ENCODE measurements around the gene TLR9.

The TLR9 gene

DNA sequence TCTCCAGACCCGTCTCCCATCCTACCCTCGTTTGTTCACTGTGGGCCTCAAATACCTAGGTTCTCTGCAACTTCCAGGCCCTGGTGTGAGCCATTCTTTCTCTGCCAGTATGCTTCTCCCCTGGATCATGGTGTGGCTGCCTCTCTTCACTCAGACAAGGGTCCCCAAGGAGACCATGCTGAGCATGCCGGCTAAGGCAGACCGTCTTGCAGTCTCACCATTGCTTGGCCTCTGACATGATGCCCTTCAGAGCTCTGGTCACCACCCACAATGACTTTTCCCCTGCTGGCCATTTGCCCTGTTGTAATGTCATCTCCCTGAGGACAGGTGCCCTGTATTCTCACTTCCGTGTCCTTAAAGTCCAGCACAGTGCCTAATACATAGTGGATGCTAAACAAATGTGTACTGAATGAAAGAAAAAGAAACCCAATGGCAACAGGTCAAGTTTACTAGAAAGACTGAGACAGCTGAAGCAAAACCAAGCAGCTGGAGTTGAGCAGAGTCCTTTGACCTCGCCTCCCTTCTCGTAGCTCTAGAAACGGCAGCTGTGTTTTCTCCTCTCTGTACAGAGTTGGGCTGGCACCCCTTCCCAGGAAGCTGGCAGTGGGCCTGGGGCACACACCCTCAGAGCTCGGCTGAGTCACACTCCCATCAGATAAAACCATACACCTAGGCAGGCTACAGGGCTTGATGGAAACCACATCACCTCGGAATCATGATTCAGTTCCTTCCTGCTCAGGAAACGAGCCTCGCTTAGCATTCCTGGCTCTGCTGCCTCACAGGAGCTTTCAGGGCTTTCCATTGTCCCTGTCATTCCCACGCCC is 8.6 kb downstream of the TLR9 start:
- no peak for DNase-seq

DNA sequence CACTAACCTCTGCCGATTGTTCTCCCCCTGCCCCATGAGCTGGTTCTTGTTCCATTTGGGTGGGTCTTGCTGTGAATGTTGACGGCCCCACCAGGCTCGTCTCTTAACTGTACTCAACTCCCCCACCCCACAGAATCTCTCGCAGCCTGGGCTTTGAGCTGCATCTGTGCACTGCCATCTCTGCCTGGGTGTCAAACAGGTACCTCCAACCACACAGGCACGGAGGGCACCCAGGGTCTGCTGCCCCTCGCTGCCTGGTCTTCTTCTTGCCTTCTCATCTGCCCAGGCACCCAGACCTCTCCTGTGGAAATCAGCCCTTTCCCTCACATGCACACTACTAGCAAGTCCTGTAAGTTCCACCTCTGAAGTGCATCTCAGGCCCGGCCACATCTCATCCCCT is 10.1 kb downstream of the TLR9 start:
- DNase-seq: no peak

DNA sequence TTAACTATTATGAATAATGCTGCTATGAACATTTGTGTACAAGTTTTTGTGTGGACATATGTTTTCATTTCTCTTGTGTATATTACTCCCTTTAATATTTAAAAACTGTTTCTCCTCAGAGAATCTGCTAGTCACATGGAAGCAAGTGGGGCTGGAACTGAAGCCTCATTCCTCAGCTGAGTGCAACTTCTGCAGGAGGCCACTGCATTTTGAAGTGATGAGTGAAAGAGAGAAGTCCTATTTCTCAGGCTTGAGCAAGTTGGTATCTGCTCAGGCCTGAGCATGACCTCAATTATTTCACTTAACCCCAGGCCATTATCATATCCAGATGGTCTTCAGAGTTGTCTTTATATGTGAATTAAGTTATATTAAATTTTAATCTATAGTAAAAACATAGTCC is 11.5 kb downstream of the TLR9 start:
- no peak for DNase-seq

DNA sequence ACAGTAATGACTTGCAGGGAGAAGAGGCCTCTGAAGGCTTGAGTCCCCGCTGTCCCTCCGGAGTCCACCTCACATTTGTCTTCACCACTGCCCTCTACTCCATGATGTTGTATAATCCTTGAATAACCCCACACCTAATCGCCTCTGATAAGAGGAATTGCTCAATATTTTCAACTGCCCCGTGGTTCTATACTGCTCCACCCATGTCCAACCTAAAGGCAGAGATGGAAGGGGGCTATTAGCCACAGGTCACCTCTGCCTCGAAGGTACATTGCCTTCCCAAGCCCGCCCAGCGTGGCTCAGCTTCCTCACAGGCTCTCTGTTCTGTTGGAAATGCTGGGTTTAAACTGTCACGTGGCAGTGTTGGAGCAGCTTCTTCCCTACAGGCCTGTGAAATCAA is 12.4 kb downstream of the TLR9 start:
- no peak for DNase-seq

DNA sequence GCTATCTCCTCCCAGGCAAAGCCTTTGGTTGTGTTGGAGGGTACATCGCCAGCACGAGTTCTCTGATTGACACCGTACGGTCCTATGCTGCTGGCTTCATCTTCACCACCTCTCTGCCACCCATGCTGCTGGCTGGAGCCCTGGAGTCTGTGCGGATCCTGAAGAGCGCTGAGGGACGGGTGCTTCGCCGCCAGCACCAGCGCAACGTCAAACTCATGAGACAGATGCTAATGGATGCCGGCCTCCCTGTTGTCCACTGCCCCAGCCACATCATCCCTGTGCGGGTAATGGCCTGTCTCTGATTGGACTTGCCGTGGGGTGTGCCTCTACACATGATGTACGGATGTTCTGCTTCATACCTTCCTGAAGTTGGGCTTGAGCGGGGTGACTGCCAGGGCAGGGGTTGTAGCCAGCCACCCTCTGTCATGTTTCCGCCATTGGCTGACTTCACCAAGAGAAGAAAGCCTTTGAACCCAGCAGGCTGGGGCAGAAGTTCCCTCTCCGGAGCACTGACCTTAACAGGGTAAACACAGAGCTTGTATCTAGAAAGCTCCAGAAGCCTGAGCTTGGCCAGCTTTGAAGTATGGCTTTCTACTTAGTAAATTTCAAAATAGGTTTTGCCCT is 14.1 kb downstream of the TLR9 start:
- DNase-seq: no peak

DNA sequence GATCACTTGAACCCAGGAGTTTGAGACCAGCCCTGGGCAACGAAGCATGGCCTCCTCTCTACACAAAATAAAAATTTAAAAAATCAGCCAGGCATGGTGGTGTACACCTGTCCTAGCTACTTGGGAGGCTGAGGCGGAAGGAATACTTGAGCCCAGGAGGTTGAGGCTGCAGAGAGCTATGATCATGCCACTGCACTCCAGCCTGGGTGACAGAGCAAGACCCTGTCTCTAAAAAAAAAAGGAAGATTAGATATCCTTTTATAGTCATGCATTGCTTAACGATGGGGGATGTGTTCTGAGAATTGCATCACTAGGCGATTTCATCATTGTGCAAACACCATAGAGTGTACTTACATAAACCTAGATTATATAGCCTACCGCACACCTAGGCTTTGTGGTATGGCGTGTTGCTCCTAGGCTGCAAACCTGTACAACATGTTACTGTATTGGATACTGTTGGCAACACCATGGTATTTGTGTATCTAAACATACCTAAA is 14.8 kb downstream of the TLR9 start:
- no peak for DNase-seq

DNA sequence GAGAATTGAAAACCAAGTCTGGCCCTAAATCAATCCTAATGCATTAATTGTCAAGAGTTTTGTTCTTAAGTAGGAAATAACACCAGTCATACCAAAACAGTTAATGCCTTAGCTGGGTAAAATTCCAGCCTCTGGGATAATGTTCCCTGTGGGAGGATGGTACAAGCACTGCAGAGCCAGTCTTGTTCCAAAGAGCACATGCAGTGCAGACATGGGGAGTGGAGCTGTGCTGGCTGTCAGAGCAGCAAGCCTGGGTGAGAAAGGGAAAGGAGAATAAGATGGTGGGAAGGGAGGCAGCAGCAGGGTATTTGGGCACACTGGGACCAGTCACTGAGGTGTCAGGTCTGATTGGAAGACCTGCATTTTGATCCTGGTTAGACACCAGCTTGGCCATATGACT is 15.4 kb downstream of the TLR9 start:
- DNase-seq: no peak

DNA sequence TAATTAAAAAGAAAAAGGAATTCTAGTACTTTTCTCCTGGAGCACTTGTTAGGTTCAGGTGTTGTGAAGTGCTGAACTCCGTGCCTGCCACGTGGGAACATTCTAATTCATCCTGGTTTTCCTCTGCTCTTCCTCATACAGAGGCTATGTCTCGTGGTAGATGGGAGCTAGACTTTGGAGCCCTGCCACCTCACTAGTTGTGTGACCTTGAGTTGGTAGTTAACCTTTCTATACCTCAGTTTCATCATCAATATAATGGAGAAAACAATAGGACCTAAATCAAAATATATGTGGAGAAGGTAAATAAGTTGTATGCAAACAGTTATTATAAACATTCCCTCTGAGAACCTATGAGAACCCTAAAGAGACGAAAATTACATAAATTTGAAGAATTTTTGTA is 16.9 kb downstream of the TLR9 start:
- no peak for DNase-seq

DNA sequence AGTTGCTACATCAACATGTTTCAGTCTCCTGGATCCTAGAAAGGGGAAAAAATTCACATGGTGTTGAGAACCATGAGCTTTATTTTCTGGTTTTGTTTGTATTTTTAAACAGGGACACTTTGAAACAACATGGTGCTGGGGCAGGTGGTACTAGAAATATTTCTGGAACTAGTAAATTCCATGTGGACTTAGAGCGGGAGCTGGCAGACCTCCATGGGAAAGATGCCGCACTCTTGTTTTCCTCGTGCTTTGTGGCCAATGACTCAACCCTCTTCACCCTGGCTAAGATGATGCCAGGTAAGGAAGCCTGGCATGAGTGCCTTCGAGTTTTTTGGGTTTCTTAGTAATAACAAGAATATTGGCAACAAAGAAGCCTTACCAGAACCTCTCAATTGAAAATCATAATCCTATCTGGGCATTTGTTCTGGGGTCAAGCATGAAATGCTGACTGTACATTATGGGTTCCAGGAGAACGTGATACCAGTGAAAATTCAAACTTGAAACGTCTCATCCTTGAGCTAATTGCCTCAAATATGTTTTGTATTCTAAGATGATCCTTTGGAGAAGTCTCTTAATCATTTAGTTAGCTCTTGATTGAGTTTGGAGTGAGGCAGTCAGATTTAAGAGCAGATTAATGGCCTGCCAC is 19.6 kb downstream of the TLR9 start:
- DNase-seq: no peak

DNA sequence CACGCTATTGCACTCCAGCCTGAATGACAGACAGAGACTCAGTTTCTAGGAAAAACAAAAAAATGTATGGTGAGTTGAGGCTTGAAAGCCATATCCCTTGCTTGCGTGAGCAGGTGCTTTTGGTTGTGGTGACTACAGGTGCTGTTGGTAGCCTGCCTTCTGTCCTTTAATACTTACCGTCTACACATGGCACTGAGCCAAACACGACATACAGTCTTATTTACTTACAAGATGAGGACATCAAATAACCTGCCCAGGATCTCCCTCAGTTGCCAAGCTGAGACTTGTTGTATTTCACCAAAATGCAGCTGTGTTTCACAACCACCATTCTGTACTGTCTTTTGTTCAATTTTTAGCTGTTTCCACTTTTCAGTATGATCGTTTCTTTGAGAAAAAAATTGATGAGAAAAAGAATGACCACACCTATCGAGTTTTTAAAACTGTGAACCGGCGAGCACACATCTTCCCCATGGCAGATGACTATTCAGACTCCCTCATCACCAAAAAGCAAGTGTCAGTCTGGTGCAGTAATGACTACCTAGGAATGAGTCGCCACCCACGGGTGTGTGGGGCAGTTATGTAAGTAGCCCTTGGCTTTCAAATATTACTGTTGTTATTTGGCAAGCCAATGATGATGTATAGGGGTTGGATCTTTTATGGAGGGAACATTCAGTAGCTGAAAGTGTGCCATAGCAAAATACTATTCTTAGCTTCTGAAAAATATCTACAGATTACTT is 20.9 kb downstream of the TLR9 start:
- DNase-seq: no peak

DNA sequence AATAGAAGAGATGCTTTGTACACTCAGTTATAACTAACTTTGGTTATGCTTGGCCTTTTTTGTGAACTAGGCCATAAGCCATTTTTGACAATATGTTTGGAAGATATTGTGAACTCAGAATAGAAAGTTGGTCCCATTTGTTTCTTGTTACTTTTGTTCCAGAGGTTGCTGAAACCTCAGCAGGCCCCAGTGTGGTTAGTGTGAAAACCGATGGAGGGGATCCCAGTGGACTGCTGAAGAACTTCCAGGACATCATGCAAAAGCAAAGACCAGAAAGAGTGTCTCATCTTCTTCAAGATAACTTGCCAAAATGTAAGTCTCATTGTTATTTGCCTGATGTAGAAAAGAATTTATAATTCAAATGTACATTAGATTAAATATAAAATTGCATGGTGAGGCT is 21.7 kb downstream of the TLR9 start:
- no peak for DNase-seq

DNA sequence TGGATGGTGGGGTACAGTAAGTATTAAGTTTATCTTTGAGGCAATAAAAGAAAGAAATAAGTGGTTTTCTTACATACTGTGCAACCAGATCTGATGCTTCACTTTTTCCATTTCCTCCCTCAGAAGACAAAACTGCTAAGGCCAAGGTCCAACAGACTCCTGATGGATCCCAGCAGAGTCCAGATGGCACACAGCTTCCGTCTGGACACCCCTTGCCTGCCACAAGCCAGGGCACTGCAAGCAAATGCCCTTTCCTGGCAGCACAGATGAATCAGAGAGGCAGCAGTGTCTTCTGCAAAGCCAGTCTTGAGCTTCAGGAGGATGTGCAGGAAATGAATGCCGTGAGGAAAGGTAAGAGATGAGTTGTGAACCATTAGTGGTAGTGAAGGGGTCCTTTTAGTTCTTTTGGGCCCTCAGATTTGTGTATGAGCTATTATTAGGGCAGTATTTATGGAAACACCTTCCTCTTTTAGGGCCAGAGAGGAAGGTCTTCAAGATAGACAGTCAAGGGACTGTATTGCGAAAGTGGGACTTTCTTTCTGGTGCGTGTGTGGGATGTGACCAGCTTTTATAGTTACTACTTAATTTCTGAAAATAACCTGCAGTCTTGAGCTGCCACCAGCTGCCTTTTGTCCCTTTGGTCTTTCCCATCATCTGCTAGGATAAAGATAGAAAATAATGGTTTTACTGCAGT is 22.9 kb downstream of the TLR9 start:
- no peak for DNase-seq

DNA sequence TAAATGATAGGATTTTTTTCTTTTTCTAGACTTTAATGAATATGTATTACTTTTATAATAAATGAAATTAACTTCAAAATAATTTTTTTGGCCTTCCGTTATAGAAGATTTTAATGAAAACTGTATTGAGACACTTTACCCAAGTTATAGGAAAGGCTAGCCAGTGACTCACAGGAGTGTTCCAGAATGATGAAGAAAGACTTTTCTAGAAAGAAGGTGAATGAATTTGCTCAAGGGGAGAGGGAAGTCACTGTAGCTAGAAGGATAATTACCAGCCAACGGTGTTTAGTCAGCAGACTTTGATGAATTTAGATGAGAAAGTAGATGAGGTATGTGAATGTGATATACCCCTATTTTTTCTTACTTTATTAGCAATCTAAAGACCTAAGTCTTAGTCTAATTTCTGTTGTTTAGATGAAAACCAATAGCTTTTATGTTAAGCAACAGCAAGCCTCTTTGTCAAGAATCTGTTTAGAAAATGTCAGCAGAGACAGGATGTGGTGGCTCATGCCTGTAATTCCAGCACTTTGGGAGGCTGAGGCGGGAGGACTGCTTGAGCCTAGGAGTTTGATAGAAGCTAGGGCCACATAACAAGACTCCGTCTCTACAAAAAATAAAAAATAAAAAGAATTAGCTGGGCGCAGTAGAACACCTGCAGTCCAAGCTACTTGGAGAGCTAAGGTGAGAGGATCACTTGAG is 24.3 kb downstream of the TLR9 start:
- DNase-seq: no peak

DNA sequence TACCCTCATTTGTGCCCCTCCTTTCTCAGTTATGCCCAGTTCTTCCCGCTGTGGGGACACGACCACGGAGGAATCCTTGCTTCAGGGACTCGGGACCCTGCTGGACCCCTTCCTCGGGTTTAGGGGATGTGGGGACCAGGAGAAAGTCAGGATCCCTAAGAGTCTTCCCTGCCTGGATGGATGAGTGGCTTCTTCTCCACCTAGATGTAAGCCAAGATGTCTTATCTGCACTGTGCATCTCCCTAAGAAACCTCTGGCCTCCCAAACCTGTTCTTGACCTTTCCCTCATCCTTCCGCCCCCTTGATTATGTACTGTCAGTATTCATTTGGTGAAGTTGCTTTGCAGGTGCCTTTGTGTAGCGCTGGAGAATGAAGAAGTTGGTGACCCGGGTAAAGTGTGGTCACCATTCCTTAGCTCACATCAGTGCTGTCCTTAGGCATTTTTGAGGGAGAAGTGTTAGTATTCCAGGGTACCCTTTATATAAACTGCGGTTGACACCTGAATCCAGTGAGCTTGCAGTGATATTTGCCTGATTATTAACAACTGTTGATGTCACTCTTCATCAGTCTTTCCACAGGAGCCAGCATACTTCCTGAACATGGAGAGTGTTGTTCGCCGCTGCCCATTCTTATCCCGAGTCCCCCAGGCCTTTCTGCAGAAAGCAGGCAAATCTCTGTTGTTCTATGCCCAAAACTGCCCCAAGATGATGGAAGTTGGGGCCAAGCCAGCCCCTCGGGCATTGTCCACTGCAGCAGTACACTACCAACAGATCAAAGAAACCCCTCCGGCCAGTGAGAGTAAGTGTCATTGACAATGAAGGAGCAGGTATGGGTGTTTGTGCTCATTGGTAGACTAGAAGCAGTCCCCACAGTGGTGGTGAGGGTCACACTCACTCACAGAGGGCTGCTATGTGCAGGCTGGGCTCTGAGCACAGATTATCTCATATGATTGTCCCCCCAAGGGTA is 26.5 kb downstream of the TLR9 start:
- DNase-seq: no peak

DNA sequence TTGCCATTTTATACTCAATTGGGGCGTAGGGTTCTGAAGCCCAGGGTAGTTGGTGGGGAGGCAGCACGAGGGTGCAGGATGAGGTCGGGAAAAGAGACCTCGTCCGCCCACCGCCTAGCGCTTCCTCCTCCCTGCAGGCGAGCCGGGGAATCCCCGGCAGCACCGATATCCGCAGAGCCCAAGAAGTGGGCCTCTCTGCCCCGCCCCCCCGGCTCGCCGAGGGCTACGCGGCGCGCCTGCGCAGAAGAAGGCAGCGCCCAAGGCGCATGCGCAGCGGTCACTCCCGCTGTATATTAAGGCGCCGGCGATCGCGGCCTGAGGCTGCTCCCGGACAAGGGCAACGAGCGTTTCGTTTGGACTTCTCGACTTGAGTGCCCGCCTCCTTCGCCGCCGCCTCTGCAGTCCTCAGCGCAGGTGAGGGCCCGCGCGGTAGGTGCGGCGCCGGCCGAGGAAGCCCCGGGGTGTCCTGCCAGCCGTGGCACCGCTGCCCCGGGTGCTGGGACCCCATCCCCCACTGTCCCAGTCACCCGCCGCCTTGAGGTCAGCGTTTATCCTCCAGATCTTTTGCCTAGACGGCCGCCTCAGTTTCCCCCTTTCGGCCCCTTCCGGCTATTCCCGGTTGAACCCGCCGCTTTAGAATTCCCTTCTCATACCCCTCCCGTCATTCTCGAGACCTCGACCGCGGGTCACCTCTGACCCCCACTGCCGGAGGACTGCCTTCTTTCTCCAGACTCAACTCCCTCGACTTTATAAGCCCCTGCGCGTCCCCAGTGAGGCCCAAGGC is 27.4 kb downstream of the TLR9 start, which contains the start of gene ALAS1:
Gene ALAS1 (plus strand): TSS at position 319 of the 784 bp plus-strand sequence. CDS start 1,082 bp downstream, outside the sequence.
- DNase-seq: peak; percentile 85

DNA sequence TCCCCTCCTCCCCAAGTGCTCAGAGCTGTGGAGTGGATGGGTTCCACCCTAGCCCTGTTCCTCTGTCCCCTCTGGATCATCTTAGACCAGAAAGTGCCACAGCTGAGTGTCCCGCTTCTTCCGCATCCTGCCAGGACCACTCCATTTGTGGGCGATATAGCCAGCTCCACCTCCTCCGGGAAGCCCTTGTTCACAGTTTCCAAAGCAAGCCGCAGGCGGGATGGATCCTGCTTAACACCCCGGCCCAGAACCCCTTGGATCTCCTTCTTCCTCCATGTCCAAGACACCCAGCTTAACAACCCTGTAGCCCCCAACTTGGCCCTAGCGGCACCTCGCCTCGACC is 28.0 kb downstream of the TLR9 start:
- no peak for DNase-seq

DNA sequence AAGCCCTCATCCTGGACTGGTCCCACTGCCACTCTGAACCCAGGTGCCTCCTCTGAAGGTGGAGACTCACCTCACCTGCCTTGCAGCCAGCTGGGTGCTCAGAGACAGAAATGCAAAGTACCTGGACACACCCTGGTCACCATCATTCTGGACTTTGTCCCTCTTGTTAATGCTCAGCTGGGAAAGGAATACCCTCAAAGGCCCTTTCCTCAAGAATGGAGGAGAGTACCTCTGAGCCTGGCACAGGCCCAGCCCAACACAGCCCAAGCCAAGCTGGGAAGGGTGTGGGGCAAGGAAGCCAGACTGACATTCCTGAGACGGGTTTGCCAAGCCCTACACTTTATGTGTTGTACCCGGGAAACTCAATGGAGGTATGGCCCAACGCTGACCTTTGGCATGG is 28.5 kb downstream of the TLR9 start:
- DNase-seq: no peak

DNA sequence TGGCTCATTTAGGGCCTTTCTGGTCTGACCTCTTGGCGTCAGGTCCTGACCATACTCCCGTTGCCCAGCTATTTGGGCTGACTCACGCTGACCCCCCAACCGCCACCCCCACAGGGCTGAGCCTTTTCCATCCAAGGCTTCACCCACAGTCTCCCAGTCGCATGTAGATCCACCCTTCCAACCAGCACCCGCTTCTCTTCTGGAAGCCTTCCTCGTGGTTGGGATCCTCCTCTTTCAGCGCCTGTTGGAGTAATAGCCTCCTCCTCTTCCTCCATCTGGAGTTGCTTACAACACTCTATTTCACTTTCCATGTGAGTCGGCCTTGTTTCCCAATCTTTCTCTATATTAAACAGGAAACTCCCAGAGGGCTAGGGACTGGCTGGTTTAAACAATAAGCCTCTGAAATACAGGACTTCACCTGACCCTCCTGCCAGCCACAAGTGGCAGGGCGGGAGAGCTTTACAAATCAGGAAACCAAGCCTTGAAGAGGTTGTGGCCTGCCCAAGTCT is 29.6 kb downstream of the TLR9 start:
- DNase-seq: no peak

DNA sequence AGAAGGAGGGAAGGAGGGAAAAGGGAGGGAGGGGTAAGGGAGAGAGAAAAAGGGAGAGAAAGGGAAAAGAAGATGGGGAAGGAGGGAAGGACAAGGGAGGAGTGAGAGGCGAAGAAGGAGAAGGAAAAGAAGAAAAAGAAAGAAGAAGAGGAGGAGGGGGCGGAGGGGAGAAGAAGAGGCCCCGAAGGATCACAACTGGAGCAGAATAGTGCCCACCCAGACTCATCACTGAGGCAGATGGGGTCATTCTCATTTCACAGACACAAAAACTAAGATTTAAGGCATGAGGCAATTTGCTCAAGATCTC is 30.2 kb downstream of the TLR9 start:
- no peak for DNase-seq
